HEK293T (cell line): Measurements from ENCODE around the gene CNTNAP1.
"Not testable (repeated sequence)": the region's sequence is repeated elsewhere in the genome, so short reads cannot be mapped to it uniquely, and the experiment has no call there.

Experiments used
- CTCF ChIA-PET: fragments of 350-600 bp; formaldehyde crosslinking; extraction: SDS; loops from one replicate; lab custom pipeline; 2021; ENCODE audit warnings: antibody characterized with exemption, inconsistent platforms; lab: Yijun Ruan, JAX
- POLR2A ChIA-PET: fragments of 350-600 bp; formaldehyde crosslinking; extraction: SDS; loops from one replicate; lab custom pipeline; 2020; ENCODE audit warnings: antibody characterized with exemption, inconsistent platforms; lab: Yijun Ruan, JAX
- DNase-seq: peaks from one replicate; pipeline ENCODE4 v3.0.0; 2012; ENCODE audit warnings: mixed read lengths; ENCODE audit errors: extremely low spot score
- ARNT ChIP-seq: fragments of 450-650 bp; IDR thresholded peaks from 2 replicates; pipeline ENCODE4 v1.6.1; 2017; ENCODE audit warnings: mild to moderate bottlenecking
- BHLHE40 ChIP-seq: fragments of 450-650 bp; IDR thresholded peaks from 2 replicates; pipeline ENCODE4 v1.6.1; 2016; ENCODE audit warnings: mild to moderate bottlenecking, moderate library complexity, borderline replicate concordance
- CTBP1 ChIP-seq: fragments of 450-650 bp; IDR thresholded peaks from 2 replicates; pipeline ENCODE4 v1.6.1; 2016; ENCODE audit warnings: borderline replicate concordance
- ELF4 ChIP-seq: fragments of 450-650 bp; IDR thresholded peaks from 2 replicates; pipeline ENCODE4 v1.6.1; 2017; ENCODE audit warnings: antibody characterized with exemption
- FOXA1 ChIP-seq: fragments of 450-650 bp; IDR thresholded peaks from 2 replicates; pipeline ENCODE4 v1.6.1; 2016; ENCODE audit warnings: mild to moderate bottlenecking
- FOXK2 ChIP-seq: fragments of 450-650 bp; IDR thresholded peaks from 2 replicates; pipeline ENCODE4 v1.6.1; 2016; ENCODE audit warnings: mild to moderate bottlenecking
- FOXM1 ChIP-seq: fragments of 450-650 bp; IDR thresholded peaks from 2 replicates; pipeline ENCODE4 v1.6.1; 2017; ENCODE audit warnings: mild to moderate bottlenecking, borderline replicate concordance
- HDGF ChIP-seq: fragments of 450-650 bp; IDR thresholded peaks from 2 replicates; pipeline ENCODE4 v1.6.1; 2017; ENCODE audit warnings: antibody characterized with exemption, borderline replicate concordance
- L3MBTL2 ChIP-seq: fragments of 450-650 bp; conservative IDR thresholded peaks from 2 replicates; pipeline ENCODE4 v1.6.1; 2016; ENCODE audit warnings: mild to moderate bottlenecking
- LEF1 ChIP-seq: fragments of 450-650 bp; IDR thresholded peaks from 2 replicates; pipeline ENCODE4 v1.6.1; 2017; ENCODE audit warnings: mild to moderate bottlenecking, borderline replicate concordance
- NFRKB ChIP-seq: fragments of 450-650 bp; IDR thresholded peaks from 2 replicates; pipeline ENCODE4 v1.6.1; 2016; ENCODE audit warnings: mild to moderate bottlenecking, moderate library complexity
- PKNOX1 ChIP-seq: fragments of 450-650 bp; IDR thresholded peaks from 2 replicates; pipeline ENCODE4 v1.6.1; 2016
- SP1 ChIP-seq: fragments of 450-650 bp; IDR thresholded peaks from 2 replicates; pipeline ENCODE4 v1.6.1; 2017
- SUZ12 ChIP-seq: fragments of 450-650 bp; IDR thresholded peaks from 2 replicates; pipeline ENCODE4 v1.6.1; 2016; ENCODE audit warnings: mild to moderate bottlenecking
- TARDBP ChIP-seq: fragments of 450-650 bp; IDR thresholded peaks from 2 replicates; pipeline ENCODE4 v1.6.1; 2016
- ZNF384 ChIP-seq: fragments of 450-650 bp; IDR thresholded peaks from 2 replicates; pipeline ENCODE4 v1.6.1; 2016

The CNTNAP1 gene

GRCh38 chr17:42660692-42661345 lies 21.5 kb upstream of the CNTNAP1 start:
- no peak for DNase-seq
- TF ChIP-seq PKNOX1 (peak; percentile 84), NFRKB (no peak), LEF1 (no peak), SP1 (no peak)
- POLR2A ChIA-PET: interaction anchor here (0.7 to 7.9 kb wide), 7 partner anchors 8 to 102 kb away, joined by 3 to 102 read pairs (median 5); partner anchors contain the start of genes PLEKHH3, PSMC3IP, RETREG3 and TUBG1
- CTCF ChIA-PET: interaction anchor here (0.6 to 1.4 kb wide), 3 partner anchors 8 to 103 kb away, joined by 3 to 4 read pairs (median 4); no protein-coding TSS in a partner anchor

- ChIA-PET POLR2A (interaction anchor here (1.1 to 2.6 kb wide), 3 partner anchors 11 to 56 kb away, joined by 3 to 6 read pairs (median 5); partner anchors contain the start of genes PLEKHH3, RETREG3 and TUBG1), CTCF (no interaction called here)
- TF ChIP-seq FOXM1 (no peak), PKNOX1 (no peak), L3MBTL2 (no peak), BHLHE40 (no peak), FOXK2 (no peak), LEF1 (no peak), FOXA1 (no peak), ELF4 (no peak)
- DNase-seq: no peak
Measured at GRCh38 chr17:42665581-42666001, 16.7 kb upstream of the CNTNAP1 start.

GRCh38 chr17:42666126-42666525 lies 16.2 kb upstream of the CNTNAP1 start:
- CTCF ChIA-PET: interaction anchor here (1.1 kb wide), 1 partner anchor 10 kb away, joined by 3 read pairs; no protein-coding TSS in a partner anchor
- not testable (repeated sequence) for DNase-seq
- POLR2A ChIA-PET: interaction anchor here (1.5 to 2.6 kb wide), 3 partner anchors 12 to 57 kb away, joined by 5 to 6 read pairs (median 5); partner anchors contain the start of genes RETREG3 and TUBG1

GRCh38 chr17:42667088-42667951 lies 15.0 kb upstream of the CNTNAP1 start:
- POLR2A ChIA-PET: interaction anchor here (1.2 to 4.0 kb wide), 6 partner anchors 8 to 59 kb away, joined by 3 to 22 read pairs (median 6); partner anchors contain the start of genes RETREG3, TUBG1 and TUBG2
- TF ChIP-seq TARDBP (no peak), NFRKB (no peak), FOXM1 (no peak), ELF4 (no peak), SP1 (no peak), LEF1 (no peak), BHLHE40 (no peak), PKNOX1 (no peak), FOXK2 (no peak), L3MBTL2 (no peak), HDGF (no peak), FOXA1 (no peak), ARNT (no peak)
- DNase-seq: no peak
- CTCF ChIA-PET: interaction anchor here (0.6 to 1.1 kb wide), 2 partner anchors 9 to 50 kb away, joined by 3 read pairs; no protein-coding TSS in a partner anchor

- TF ChIP-seq CTBP1 (no peak), LEF1 (no peak), L3MBTL2 (no peak), FOXM1 (no peak), TARDBP (no peak), ARNT (no peak), ELF4 (no peak), ZNF384 (no peak), SUZ12 (no peak), NFRKB (no peak), FOXK2 (no peak), BHLHE40 (no peak), HDGF (no peak), FOXA1 (no peak), PKNOX1 (no peak), SP1 (no peak)
- POLR2A ChIA-PET: interaction anchor here (0.9 to 4.0 kb wide), 4 partner anchors 9 to 60 kb away, joined by 3 to 22 read pairs (median 4); partner anchors contain the start of genes RETREG3, TUBG1 and TUBG2
- CTCF ChIA-PET: interaction anchor here (0.6 to 0.9 kb wide), 2 partner anchors 9 to 11 kb away, joined by 3 to 4 read pairs; no protein-coding TSS in a partner anchor
- no peak for DNase-seq
Measured at GRCh38 chr17:42669705-42669976, 12.7 kb upstream of the CNTNAP1 start.
